ENCODE data around the gene ADISSP. TPM values are rescaled to one million over a fixed set of nuclear protein-coding genes. Genes with fewer than 3 reads are reported as not detected.

Gene ADISSP
- total and polyA plus RNA-seq, 2 of the 8 experiments (the other 6 are each of a cell fraction or from before 2014, with no cell fraction given), result 111 to 141 TPM

DNA sequence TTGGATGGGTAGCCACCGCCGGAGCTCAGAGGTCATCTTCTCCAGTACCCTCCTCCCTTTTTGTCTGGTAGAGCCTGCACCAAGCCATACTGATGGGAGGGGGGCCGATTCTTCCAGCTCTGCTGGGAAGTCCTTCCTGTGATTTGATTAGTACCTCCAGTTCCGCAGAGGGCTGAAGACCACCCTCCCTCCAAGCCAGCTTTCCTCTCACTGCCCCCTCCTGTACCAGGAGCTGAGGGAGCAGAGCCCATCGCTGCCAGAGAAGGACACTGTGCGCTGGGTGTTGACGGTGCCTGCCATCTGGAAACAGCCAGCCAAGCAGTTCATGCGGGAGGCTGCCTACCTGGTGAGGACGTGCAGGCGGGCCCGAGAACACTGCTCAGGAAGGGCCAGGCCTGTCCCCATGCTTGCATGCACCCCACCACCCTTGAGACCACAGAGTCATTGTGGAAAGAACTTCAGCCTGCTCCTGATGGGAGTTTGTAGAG is 21.8 kb downstream of the ADISSP start (continued):
- TF ChIP-seq SRF (IDR thresholded peaks at IDR 0.05; ENCODE audit: low read depth, low read length), result no peak
